ENCODE results near the gene ASB2. TPM values are rescaled to one million over a fixed set of nuclear protein-coding genes. Genes with fewer than 3 reads are reported as not detected.

The ASB2 gene
- total RNA-seq, 1 donor from 2014 or later = 1.2 TPM

DNA sequence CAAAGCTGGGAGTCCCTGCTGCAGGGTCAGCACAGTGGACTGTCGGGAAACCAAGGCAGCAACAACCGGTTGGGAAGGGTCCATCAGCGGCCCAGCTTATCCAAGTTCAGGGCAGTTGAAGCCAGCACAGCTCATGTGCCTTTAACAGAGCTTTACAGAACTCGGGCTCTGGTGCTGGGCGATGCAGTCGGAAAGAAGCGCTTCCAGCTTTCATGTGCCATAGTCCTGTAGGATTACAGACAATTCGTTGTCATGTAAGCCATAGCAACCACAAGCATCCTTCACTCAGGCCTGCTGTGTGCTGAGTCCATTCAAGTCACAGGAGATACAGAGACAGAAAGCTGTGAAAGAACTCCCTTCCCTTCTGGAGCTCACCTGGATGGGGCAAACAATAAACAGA lies 52.7 kb downstream of the ASB2 start:
- no peak for DNase-seq (ENCODE audit: low spot score in 2 of 2, unreplicated experiment in 2 of 2)
- TF ChIP-seq, protein P1, sequence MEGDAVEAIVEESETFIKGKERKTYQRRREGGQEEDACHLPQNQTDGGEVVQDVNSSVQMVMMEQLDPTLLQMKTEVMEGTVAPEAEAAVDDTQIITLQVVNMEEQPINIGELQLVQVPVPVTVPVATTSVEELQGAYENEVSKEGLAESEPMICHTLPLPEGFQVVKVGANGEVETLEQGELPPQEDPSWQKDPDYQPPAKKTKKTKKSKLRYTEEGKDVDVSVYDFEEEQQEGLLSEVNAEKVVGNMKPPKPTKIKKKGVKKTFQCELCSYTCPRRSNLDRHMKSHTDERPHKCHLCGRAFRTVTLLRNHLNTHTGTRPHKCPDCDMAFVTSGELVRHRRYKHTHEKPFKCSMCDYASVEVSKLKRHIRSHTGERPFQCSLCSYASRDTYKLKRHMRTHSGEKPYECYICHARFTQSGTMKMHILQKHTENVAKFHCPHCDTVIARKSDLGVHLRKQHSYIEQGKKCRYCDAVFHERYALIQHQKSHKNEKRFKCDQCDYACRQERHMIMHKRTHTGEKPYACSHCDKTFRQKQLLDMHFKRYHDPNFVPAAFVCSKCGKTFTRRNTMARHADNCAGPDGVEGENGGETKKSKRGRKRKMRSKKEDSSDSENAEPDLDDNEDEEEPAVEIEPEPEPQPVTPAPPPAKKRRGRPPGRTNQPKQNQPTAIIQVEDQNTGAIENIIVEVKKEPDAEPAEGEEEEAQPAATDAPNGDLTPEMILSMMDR (IDR thresholded peaks at IDR 0.05; ENCODE audit: unreplicated experiment) = no peak
- H3K4me1 Mint-ChIP-seq = no peaks in the 10 kb centered on the region
- H3K9me3 Mint-ChIP-seq = peaks cover 3% of the 10 kb centered on the region
- no peak overlapping the region for H3K27ac Mint-ChIP-seq
- no peak overlapping the region for H3K4me3 Mint-ChIP-seq
- no peaks in the 10 kb centered on the region for H3K36me3 Mint-ChIP-seq
- peaks cover 3% of the 10 kb centered on the region for H3K27me3 Mint-ChIP-seq (ENCODE audit: low read depth)

DNA sequence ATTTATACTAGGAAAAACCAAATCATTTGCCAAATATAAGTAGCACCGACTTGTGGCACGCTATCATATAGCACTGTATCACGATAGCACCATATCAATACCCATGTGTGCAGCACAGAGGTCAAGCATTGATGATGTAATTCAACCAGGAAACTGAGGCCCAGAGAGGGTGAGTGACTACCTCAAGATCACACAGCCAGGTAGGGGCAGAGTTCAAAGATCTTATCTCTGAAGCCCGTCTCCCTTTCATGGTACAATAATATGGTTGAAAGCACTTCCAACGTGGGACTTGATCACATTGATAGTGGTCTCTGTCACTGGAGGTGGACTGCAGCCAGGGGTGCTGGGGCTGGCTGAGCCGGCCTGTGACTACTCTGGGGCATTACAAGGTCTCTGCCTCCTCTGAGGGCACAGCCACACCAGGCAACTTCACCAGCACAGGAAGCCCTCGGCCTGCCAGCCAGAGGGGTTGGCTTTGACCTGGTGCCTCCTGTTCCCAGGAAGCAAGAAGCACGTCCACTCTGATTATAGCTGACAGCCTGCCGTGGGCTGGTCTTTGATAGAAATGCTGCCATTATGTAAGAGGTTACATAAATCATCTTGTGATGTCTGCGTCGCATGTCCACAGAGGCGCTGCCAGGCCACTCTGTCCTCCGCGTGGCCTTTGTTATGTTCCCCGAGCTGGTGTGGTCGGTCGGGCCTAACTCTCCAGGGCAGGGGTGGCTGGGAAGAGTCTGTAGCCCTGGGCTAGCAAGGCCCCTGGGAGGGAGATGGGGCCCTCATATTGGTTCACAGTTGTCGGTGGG lies 55.2 kb downstream of the ASB2 start:
- peaks cover 8% of the 10 kb centered on the region for H3K27me3 Mint-ChIP-seq (ENCODE audit: low read depth)
- TF ChIP-seq, protein P1 (IDR thresholded peaks at IDR 0.05; ENCODE audit: unreplicated experiment) = no peak
- no peaks in the 10 kb centered on the region for H3K36me3 Mint-ChIP-seq
- no peak overlapping the region for H3K27ac Mint-ChIP-seq
- H3K4me3 Mint-ChIP-seq = no peak overlapping the region
- H3K9me3 Mint-ChIP-seq = peaks cover 3% of the 10 kb centered on the region
- no peak for DNase-seq (ENCODE audit: low spot score in 2 of 2, unreplicated experiment in 2 of 2)
- H3K4me1 Mint-ChIP-seq = no peaks in the 10 kb centered on the region

DNA sequence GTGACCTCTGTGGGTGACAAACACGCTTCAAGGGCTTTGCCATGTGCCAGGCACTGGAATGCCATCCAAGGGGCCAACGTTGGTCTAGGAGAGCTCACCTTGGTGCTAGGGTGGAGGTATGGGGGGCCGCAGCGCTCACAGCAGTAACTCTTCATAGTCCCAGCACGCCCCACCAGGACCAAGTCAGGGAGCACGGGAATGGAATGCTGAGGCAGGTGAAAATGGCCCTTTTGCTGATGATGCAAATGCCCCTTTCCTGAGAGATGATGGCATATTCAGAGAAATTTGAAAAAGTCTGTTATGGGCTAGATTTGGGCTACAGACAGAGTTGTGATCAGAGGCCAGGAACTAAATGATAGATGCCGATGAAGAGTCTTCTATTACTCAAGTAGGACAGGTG lies 59.2 kb downstream of the ASB2 start:
- Mint-ChIP-seq H3K4me3 (no peak overlapping the region), H3K27ac (no peak overlapping the region), H3K4me1 (no peaks in the 10 kb centered on the region), H3K27me3 (ENCODE audit: low read depth) (peaks cover 8% of the 10 kb centered on the region), H3K9me3 (peaks cover 3% of the 10 kb centered on the region), H3K36me3 (no peaks in the 10 kb centered on the region)
- TF ChIP-seq, protein P1 (IDR thresholded peaks at IDR 0.05; ENCODE audit: unreplicated experiment) = no peak
- DNase-seq (ENCODE audit: low spot score in 2 of 2, unreplicated experiment in 2 of 2) = no peak

DNA sequence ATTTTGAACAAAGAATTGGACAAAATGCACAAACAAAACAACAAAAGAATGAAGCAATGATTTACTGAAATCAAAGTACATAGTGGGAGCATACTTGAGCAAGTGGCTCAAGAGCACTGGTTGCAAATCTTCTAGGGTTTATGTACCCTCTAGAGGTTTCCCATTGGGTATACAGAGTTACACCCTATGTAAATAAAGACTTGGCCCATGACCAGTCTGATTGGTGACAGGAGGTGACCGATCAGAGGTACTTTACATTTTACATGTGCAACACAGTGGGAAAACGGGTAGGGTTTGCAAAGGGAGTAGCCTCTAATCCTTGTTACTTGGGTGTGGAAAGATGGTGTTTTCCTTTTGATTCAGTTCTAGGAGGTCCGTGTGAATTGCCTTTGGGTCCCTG lies 59.9 kb downstream of the ASB2 start:
- Mint-ChIP-seq H3K36me3 (no peaks in the 10 kb centered on the region), H3K27me3 (ENCODE audit: low read depth) (peaks cover 8% of the 10 kb centered on the region), H3K27ac (no peak overlapping the region), H3K4me3 (no peak overlapping the region), H3K4me1 (no peaks in the 10 kb centered on the region), H3K9me3 (peaks cover 3% of the 10 kb centered on the region)
- TF ChIP-seq, protein P1 (IDR thresholded peaks at IDR 0.05; ENCODE audit: unreplicated experiment) = no peak
- no peak for DNase-seq (ENCODE audit: low spot score in 2 of 2, unreplicated experiment in 2 of 2)

DNA sequence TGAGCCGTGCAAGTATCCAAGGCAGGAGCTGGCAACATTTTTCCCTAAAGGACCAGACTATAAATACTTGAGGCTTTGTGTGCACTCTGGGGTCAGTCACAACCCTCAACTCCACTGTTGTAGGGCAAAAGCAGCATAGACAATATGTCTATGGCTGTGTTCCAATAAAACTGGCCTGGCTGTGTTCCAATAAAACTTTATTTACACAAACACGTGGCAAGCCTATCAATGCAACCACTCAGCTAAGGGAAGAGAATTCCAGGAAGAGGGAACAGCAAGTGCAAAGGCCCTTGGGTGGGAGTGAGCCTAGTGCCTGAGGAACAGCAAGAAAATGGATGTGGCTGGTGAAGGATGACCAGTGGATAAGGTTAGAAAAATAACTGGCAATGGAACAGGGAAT lies 60.6 kb downstream of the ASB2 start:
- Mint-ChIP-seq H3K4me1 (no peaks in the 10 kb centered on the region), H3K27me3 (ENCODE audit: low read depth) (peaks cover 8% of the 10 kb centered on the region), H3K27ac (no peak overlapping the region), H3K9me3 (peaks cover 3% of the 10 kb centered on the region), H3K4me3 (no peak overlapping the region), H3K36me3 (no peaks in the 10 kb centered on the region)
- TF ChIP-seq, protein P1 (IDR thresholded peaks at IDR 0.05; ENCODE audit: unreplicated experiment) = no peak
- no peak for DNase-seq (ENCODE audit: low spot score in 2 of 2, unreplicated experiment in 2 of 2)
